ENCODE results near the gene TBC1D32. TPM values are rescaled to one million over a fixed set of nuclear protein-coding genes. Genes with fewer than 3 reads are reported as not detected.
A peak's percentile ranks its signal among the peaks of the same experiment; 100 is the strongest.

Gene TBC1D32
- total RNA-seq, 1 experiment from 2014 or later, result 9.0 TPM

GRCh38 chr6:121187200-121187832, 147.0 kb downstream of the TBC1D32 start:
- H4K8ac ChIP-seq (replicated peaks; ENCODE audit: insufficient read length, low read depth, low read length), result no peak overlapping the region
- no peak for DNase-seq
- H3K56ac ChIP-seq (ENCODE audit: insufficient read length, low read depth, low read length), result no peak overlapping the region
- H3K9ac ChIP-seq (ENCODE audit: extremely low read depth, insufficient read length, low read length), result no peak overlapping the region
- no peak overlapping the region for H3T11ph ChIP-seq (ENCODE audit: low read length)
- Mint-ChIP-seq H3K27me3 (ENCODE audit: low read depth) (no peaks in the 10 kb centered on the region), H3K36me3 (ENCODE audit: insufficient read depth in 1 of 3, low read depth in 3 of 3) (no peaks in the 10 kb centered on the region), H3K4me1 (peaks cover 8 to 22% of the 10 kb centered on the region in 2 experiments), H3K9me3 (no peaks in the 10 kb centered on the region), H3K27ac (peak overlapping the region in 2 of 3 experiments; percentile 15 to 85; a peak in 1 of 7 replicates), H3K4me3 (no peak overlapping the region)
- no peak overlapping the region for H2BK12ac ChIP-seq (ENCODE audit: insufficient read length, low read depth, low read length)
- no peak overlapping the region for H4K5ac ChIP-seq (ENCODE audit: insufficient read length, low read depth, low read length)
- no peak overlapping the region for H4K91ac ChIP-seq (ENCODE audit: insufficient read length, low read depth, low read length)
- no peak overlapping the region for H2BK5ac ChIP-seq (ENCODE audit: insufficient read length, low read length)
- no peaks in the 10 kb centered on the region for H3K23me2 ChIP-seq (ENCODE audit: insufficient read length, low read depth, low read length, poor library complexity, severe bottlenecking)
- H3K4ac ChIP-seq (ENCODE audit: low read depth, low read length), result no peak overlapping the region
- no peaks in the 10 kb centered on the region for H3K27me3 ChIP-seq (ENCODE audit: insufficient read depth, low read length)
- H2BK15ac ChIP-seq (ENCODE audit: low read depth, low read length), result no peak overlapping the region
- no peak overlapping the region for H2AK5ac ChIP-seq (ENCODE audit: insufficient read length, low read length)
- H4K20me1 ChIP-seq (ENCODE audit: control insufficient read depth, insufficient read depth, insufficient read length), result no peaks in the 10 kb centered on the region
- no peaks in the 10 kb centered on the region for H3K79me2 ChIP-seq (ENCODE audit: insufficient read depth, low read length)
- H3K18ac ChIP-seq (ENCODE audit: insufficient read length, low read depth, low read length), result no peak overlapping the region
- no peak overlapping the region for H3K23ac ChIP-seq (ENCODE audit: insufficient read length, low read depth, low read length)
- no peak overlapping the region for H2AFZ ChIP-seq (ENCODE audit: low read length)
- H3K9me3 ChIP-seq (ENCODE audit: control insufficient read depth, low read depth, low read length), result no peaks in the 10 kb centered on the region
- H3K27ac ChIP-seq (ENCODE audit: insufficient read length, low read depth, low read length), result no peak overlapping the region
- H2BK20ac ChIP-seq (ENCODE audit: low read depth, low read length, poor library complexity, severe bottlenecking), result no peak overlapping the region
- WGBS (ENCODE audit: extremely low coverage, insufficient read length, low lambda C conversion rate), result no CpG with 5 or more reads among the region's 1 CpG
- no peak overlapping the region for H3K4me2 ChIP-seq (ENCODE audit: insufficient read depth, insufficient read length, low read length)
- no peaks in the 10 kb centered on the region for H3K4me1 ChIP-seq (ENCODE audit: insufficient read depth, low read length)
- H3K14ac ChIP-seq (ENCODE audit: insufficient read depth, low read length), result no peak overlapping the region
- TF ChIP-seq, protein P1, sequence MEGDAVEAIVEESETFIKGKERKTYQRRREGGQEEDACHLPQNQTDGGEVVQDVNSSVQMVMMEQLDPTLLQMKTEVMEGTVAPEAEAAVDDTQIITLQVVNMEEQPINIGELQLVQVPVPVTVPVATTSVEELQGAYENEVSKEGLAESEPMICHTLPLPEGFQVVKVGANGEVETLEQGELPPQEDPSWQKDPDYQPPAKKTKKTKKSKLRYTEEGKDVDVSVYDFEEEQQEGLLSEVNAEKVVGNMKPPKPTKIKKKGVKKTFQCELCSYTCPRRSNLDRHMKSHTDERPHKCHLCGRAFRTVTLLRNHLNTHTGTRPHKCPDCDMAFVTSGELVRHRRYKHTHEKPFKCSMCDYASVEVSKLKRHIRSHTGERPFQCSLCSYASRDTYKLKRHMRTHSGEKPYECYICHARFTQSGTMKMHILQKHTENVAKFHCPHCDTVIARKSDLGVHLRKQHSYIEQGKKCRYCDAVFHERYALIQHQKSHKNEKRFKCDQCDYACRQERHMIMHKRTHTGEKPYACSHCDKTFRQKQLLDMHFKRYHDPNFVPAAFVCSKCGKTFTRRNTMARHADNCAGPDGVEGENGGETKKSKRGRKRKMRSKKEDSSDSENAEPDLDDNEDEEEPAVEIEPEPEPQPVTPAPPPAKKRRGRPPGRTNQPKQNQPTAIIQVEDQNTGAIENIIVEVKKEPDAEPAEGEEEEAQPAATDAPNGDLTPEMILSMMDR (conservative IDR thresholded peaks at IDR 0.05), result no peak
- no peaks in the 10 kb centered on the region for H3K79me1 ChIP-seq (ENCODE audit: insufficient read depth, low read depth, low read length, poor library complexity, severe bottlenecking)
- H2BK120ac ChIP-seq (ENCODE audit: low read depth, low read length, poor library complexity, severe bottlenecking), result no peak overlapping the region
